ENCODE data around the gene PTPRM.

GRCh38 chr18:8307960-8308359, 740.8 kb downstream of the PTPRM start:
- TF ChIP-seq, protein P1, sequence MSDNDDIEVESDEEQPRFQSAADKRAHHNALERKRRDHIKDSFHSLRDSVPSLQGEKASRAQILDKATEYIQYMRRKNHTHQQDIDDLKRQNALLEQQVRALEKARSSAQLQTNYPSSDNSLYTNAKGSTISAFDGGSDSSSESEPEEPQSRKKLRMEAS (CRISPR knock-in tag; IDR thresholded peaks at IDR 0.05), result no peak
- TF ChIP-seq, protein P2, sequence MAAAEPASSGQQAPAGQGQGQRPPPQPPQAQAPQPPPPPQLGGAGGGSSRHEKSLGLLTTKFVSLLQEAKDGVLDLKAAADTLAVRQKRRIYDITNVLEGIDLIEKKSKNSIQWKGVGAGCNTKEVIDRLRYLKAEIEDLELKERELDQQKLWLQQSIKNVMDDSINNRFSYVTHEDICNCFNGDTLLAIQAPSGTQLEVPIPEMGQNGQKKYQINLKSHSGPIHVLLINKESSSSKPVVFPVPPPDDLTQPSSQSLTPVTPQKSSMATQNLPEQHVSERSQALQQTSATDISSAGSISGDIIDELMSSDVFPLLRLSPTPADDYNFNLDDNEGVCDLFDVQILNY (CRISPR knock-in tag; IDR thresholded peaks at IDR 0.05), result no peak
